DOHH2 (cell line): ENCODE results near the gene IGSF10.

Source experiments
- H3F3A ChIP-seq: fragments of 200-600 bp; sonication (generic), shearing (Covaris generic); 2 replicates; pipeline ENCODE4 v1.6.0; 2016; ENCODE audit warnings: antibody characterized with exemption, mild to moderate bottlenecking; ENCODE audit not compliant: control insufficient read depth, insufficient read depth
- H3K27ac ChIP-seq: fragments of 200-600 bp; sonication (generic); 2 replicates; pipeline ENCODE4 v1.5.1; 2014; ENCODE audit warnings: low read depth, mild to moderate bottlenecking, low read length, moderate library complexity
- H3K27me3 ChIP-seq: fragments of 200-600 bp; sonication (generic); 2 replicates; pipeline ENCODE4 v1.6.1; 2014; ENCODE audit warnings: mild to moderate bottlenecking, low read length, mixed read lengths; ENCODE audit not compliant: control insufficient read depth
- H3K36me3 ChIP-seq: fragments of 200-600 bp; sonication (generic); 2 replicates; pipeline ENCODE4 v1.6.1; 2014; ENCODE audit warnings: mild to moderate bottlenecking, low read length, moderate library complexity, mixed read lengths; ENCODE audit not compliant: control insufficient read depth
- H3K4me1 ChIP-seq: fragments of 200-600 bp; sonication (generic); 2 replicates; pipeline ENCODE4 v1.6.1; 2014; ENCODE audit warnings: mild to moderate bottlenecking, low read length, mixed read lengths; ENCODE audit not compliant: control insufficient read depth
- H3K4me2 ChIP-seq: fragments of 200-600 bp; sonication (generic); 2 replicates; pipeline ENCODE4 v1.6.0; 2014; ENCODE audit warnings: mild to moderate bottlenecking, low read length, moderate library complexity
- H3K4me3 ChIP-seq: fragments of 200-600 bp; sonication (generic); 2 replicates; pipeline ENCODE4 v1.5.1; 2014; ENCODE audit warnings: mild to moderate bottlenecking, low read length, mixed read lengths
- H3K79me2 ChIP-seq: fragments of 200-600 bp; sonication (generic); 2 replicates; pipeline ENCODE4 v1.6.1; 2014; ENCODE audit warnings: mild to moderate bottlenecking, low read length, mixed read lengths; ENCODE audit not compliant: control insufficient read depth
- H3K9me2 ChIP-seq: fragments of 200-600 bp; sonication (generic); replicated peaks from 2 replicates; pipeline ENCODE4 v1.6.1; 2014; ENCODE audit warnings: mild to moderate bottlenecking, low read length, mixed read lengths; ENCODE audit not compliant: control insufficient read depth
- H3K9me3 ChIP-seq: fragments of 200-600 bp; sonication (generic); 2 replicates; pipeline ENCODE4 v1.6.1; 2014; ENCODE audit warnings: antibody characterized with exemption, low read length, mixed read lengths; ENCODE audit not compliant: control insufficient read depth, insufficient read depth
- H4K20me1 ChIP-seq: fragments of 200-600 bp; sonication (generic); 2 replicates; pipeline ENCODE4 v1.6.0; 2014; ENCODE audit warnings: low read depth, mild to moderate bottlenecking, antibody characterized with exemption, low read length, moderate library complexity; ENCODE audit not compliant: control insufficient read depth, insufficient read depth
- EZH2phosphoT487 ChIP-seq: fragments of 200-600 bp; sonication (generic); IDR thresholded peaks from 2 replicates; pipeline ENCODE4 v1.6.1; 2017; ENCODE audit warnings: borderline replicate concordance, mild to moderate bottlenecking, antibody characterized with exemption, low read length, moderate library complexity, mixed read lengths
- TF ChIP-seq, protein P1 (sequence below): fragments of 200-600 bp; sonication (generic); IDR thresholded peaks from one replicate; pipeline ENCODE4 v1.5.1; 2014; ENCODE audit warnings: antibody characterized with exemption, mild to moderate bottlenecking, low read depth, low read length; ENCODE audit not compliant: poor library complexity, severe bottlenecking

Gene IGSF10

DNA sequence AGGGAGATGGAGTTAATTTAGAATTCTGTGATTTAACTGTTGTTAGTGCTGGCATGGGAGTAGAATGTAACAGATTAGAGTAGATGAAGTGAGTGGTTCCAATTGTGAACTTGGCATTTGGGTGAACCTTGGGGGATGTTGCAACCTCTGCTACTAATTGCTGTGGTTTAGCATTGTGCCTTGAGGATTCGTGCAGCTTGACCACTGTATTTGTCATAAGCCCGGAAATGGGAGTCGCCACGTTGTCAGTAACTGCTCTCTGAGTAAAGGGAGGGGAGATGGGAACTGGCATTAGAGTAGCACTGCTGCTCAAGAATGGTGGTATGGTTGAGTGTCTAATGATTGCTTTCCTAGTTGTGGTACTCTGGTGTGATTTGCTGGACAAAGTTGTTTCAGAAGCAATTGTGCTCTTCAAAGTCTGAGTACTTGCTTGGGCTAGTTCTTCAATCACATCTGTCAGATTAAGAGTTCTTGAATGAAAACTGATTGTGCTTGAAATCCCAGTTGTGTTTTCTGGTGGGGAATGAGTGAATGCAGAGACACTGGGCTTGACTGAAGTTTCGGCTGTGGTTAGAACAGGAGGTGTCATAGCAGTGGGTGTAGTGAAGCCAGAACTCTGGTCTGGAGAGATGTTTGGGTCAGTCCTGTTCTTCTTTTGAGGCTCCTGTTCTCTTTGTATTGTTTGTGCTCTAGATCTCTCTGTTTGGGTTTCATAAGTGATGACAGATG lies 15.4 kb downstream of the IGSF10 start:
- TF ChIP-seq, protein P1, sequence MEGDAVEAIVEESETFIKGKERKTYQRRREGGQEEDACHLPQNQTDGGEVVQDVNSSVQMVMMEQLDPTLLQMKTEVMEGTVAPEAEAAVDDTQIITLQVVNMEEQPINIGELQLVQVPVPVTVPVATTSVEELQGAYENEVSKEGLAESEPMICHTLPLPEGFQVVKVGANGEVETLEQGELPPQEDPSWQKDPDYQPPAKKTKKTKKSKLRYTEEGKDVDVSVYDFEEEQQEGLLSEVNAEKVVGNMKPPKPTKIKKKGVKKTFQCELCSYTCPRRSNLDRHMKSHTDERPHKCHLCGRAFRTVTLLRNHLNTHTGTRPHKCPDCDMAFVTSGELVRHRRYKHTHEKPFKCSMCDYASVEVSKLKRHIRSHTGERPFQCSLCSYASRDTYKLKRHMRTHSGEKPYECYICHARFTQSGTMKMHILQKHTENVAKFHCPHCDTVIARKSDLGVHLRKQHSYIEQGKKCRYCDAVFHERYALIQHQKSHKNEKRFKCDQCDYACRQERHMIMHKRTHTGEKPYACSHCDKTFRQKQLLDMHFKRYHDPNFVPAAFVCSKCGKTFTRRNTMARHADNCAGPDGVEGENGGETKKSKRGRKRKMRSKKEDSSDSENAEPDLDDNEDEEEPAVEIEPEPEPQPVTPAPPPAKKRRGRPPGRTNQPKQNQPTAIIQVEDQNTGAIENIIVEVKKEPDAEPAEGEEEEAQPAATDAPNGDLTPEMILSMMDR, result no peak
- TF ChIP-seq EZH2phosphoT487, result no peak
- no peaks in the 10 kb centered on the region for H3K79me2 ChIP-seq
- no peaks in the 10 kb centered on the region for H3K9me2 ChIP-seq
- no peak overlapping the region for H3K4me3 ChIP-seq
- H3K27ac ChIP-seq, result no peak overlapping the region
- H3K9me3 ChIP-seq, result no peaks in the 10 kb centered on the region
- H3K4me1 ChIP-seq, result no peaks in the 10 kb centered on the region
- no peaks in the 10 kb centered on the region for H3K27me3 ChIP-seq
- H4K20me1 ChIP-seq, result no peaks in the 10 kb centered on the region
- H3F3A ChIP-seq, result no peaks in the 10 kb centered on the region
- H3K4me2 ChIP-seq, result no peak overlapping the region
- no peaks in the 10 kb centered on the region for H3K36me3 ChIP-seq

DNA sequence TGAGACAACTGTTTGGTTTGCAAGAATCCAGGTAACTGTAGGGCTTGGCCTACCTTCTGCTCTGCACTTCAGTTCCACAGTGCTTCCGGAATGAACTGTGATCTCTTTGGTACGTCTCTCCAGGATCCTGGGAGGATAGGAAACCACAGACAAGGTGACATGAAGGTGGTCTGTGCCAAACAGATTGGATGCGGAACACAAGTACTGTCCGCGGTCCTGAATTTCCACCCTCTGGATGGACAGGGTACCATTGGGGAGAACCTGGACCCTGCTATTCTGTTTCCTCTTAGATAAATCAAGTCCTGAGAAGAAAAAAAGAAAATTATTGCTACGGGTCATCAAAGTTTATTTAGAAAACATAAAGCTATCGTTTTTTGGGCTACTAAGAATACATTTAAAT lies 17.3 kb downstream of the IGSF10 start:
- Histone ChIP-seq H4K20me1 (no peaks in the 10 kb centered on the region), H3K4me3 (no peak overlapping the region), H3K79me2 (no peaks in the 10 kb centered on the region), H3F3A (no peaks in the 10 kb centered on the region), H3K27ac (no peak overlapping the region), H3K9me3 (no peaks in the 10 kb centered on the region), H3K4me1 (peaks cover 8% of the 10 kb centered on the region), H3K9me2 (no peaks in the 10 kb centered on the region), H3K27me3 (no peaks in the 10 kb centered on the region), H3K36me3 (no peaks in the 10 kb centered on the region), H3K4me2 (no peak overlapping the region)
- TF ChIP-seq EZH2phosphoT487, result no peak
- TF ChIP-seq, protein P1, result no peak

DNA sequence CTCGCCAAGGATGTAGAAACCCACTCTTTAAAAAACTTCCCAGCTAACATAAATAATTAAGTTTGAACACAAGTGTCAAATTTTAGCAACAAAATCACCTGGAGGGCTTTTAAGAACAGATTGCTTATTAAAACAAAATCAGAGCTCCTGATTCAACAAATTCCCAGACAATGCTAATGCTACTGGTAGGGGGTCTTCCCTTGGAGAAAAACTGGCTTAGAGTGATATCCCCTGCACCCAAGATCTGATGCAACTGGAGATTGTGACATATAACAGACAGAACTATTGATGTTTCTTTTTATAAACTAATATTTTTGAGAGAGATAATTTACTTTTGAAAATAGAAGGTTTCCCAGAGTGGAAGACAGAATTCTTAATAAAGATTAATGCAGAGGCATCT lies 19.9 kb downstream of the IGSF10 start:
- H3F3A ChIP-seq, result no peaks in the 10 kb centered on the region
- no peak for TF ChIP-seq EZH2phosphoT487
- TF ChIP-seq, protein P1, result no peak
- H4K20me1 ChIP-seq, result no peaks in the 10 kb centered on the region

More for the DNA sequence above, 19.9 kb downstream of the IGSF10 start:
- H3K27me3 ChIP-seq, result no peaks in the 10 kb centered on the region
- no peak overlapping the region for H3K27ac ChIP-seq
- no peak overlapping the region for H3K4me3 ChIP-seq
- H3K79me2 ChIP-seq, result no peaks in the 10 kb centered on the region
- no peaks in the 10 kb centered on the region for H3K9me2 ChIP-seq
- no peaks in the 10 kb centered on the region for H3K9me3 ChIP-seq
- peaks cover 13% of the 10 kb centered on the region for H3K4me1 ChIP-seq
- H3K36me3 ChIP-seq, result no peaks in the 10 kb centered on the region
- no peak overlapping the region for H3K4me2 ChIP-seq
